Measurements from ENCODE around the gene MAPK8IP3.

The MAPK8IP3 gene

GRCh38 chr16:1770328-1771187 is 64.6 kb downstream of the MAPK8IP3 start:
- Histone ChIP-seq H3K4me3 (peak overlapping the region; percentile 68 to 98 (median 86)), H3K27ac (peak overlapping the region; percentile 64 to 99 (median 94))

DNA sequence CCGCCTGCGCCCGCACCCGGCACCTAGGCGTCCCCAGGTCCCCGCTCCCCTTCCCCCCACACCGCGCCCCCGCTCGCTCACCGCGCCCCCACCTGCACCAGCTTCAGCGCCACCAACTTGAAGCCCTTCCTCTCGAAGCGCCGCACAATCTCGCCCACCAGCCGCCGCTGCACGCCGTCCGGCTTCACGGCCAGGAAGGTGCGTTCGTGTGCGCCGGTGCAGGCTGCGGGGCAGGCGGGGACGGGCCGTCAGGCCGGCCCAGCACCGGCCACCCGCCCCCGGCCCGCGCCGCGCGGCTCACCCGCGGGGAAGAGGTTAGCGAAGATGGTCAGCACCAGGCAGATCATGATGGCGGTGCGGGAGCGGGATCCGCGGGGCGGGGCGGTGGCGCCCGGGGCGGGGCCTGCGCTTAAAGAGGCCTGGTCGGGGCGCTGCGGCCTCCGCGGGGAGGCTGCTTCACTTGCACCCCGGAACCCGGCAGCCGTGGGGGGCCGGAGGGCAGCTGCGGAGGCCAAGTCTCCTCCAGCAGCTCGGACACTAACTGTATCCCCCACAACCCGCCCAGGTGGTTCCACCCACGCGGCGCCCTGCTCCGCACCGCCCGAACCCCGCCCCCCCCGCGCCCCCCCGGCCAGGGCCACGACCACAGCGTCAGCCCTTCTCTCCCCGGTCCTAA is 65.3 kb downstream of the MAPK8IP3 start, which contains the start of gene NME3:
Gene NME3, minus strand, starts transcription at position 356 of the 676 bp plus-strand sequence. Its CDS starts 9 bp downstream, at position 347.
- H3K27ac ChIP-seq: peak within 1 kb of the TSS; percentile 64 to 99 (median 94)

GRCh38 chr16:1771864-1772361 is 65.9 kb downstream of the MAPK8IP3 start:
- H3K4me3 ChIP-seq: peak overlapping the region; percentile 68 to 98 (median 86)
- H3K27ac ChIP-seq: peak overlapping the region in 20 of 21 experiments; percentile 85 to 99 (median 94)

More for the DNA sequence above, 65.3 kb downstream of the MAPK8IP3 start, which contains the start of gene NME3:
- H3K4me3 ChIP-seq: peak within 1 kb of the TSS; percentile 68 to 98 (median 86)

- Histone ChIP-seq H3K27ac (peak within 1 kb of the TSS; percentile 85 to 99 (median 94)), H3K4me3 (peak within 1 kb of the TSS; percentile 68 to 98 (median 86))
These were observed 66.4 kb downstream of the MAPK8IP3 start, which contains the start of gene EME2 for GRCh38 chr16:1772362-1772907. Gene EME2 (plus strand): TSS chr16:1772810. CDS start chr16:1773228, 418 bp downstream.

GRCh38 chr16:1772908-1773702 is 67.1 kb downstream of the MAPK8IP3 start, which contains the start of gene MRPS34:
Gene MRPS34 (minus strand): TSS chr16:1773134. CDS start chr16:1773119, 15 bp downstream.
- peak within 1 kb of the TSS; percentile 85 to 99 (median 94) for H3K27ac ChIP-seq
- H3K4me3 ChIP-seq: peak within 1 kb of the TSS; percentile 68 to 98 (median 86)

- peak overlapping the region; percentile 68 to 98 (median 86) for H3K4me3 ChIP-seq
- peak overlapping the region in 20 of 21 experiments; percentile 85 to 99 (median 94) for H3K27ac ChIP-seq
These were observed 67.9 kb downstream of the MAPK8IP3 start for GRCh38 chr16:1773703-1774447.

GRCh38 chr16:1774448-1774780 is 68.4 kb downstream of the MAPK8IP3 start:
- H3K4me3 ChIP-seq: peak overlapping the region in 5 of 7 experiments; percentile 81 to 98 (median 91)
- peak overlapping the region in 16 of 21 experiments; percentile 87 to 99 (median 95) for H3K27ac ChIP-seq

GRCh38 chr16:1775006-1775845 is 69.2 kb downstream of the MAPK8IP3 start:
- peak overlapping the region in 1 of 21 experiments; percentile 94 for H3K27ac ChIP-seq
- no peak overlapping the region for H3K4me3 ChIP-seq

GRCh38 chr16:1775846-1776671 is 70.1 kb downstream of the MAPK8IP3 start:
- Histone ChIP-seq H3K27ac (no peak overlapping the region), H3K4me3 (no peak overlapping the region)

DNA sequence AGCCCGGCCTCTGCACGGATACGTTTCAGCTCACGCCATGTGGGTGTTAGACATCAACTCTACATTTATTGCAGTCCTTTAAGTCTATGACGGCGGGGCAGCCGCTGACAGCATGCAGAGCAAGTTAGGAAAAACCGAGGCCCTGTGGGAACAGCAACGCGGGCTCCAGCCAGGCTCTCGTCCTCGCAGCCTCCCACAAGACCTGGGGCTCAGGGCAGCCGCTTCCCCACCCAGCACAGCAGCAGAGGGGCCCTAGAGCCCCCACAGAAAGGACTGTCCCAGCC is 70.6 kb downstream of the MAPK8IP3 start:
- H3K27ac ChIP-seq: no peak overlapping the region
- H3K4me3 ChIP-seq: no peak overlapping the region

- Histone ChIP-seq H3K27ac (no peak overlapping the region), H3K4me3 (no peak overlapping the region)
These were observed 71.0 kb downstream of the MAPK8IP3 start for GRCh38 chr16:1776991-1777374.

- Histone ChIP-seq H3K4me3 (no peak overlapping the region), H3K27ac (peak overlapping the region in 1 of 21 experiments; percentile 5)
These were observed 71.6 kb downstream of the MAPK8IP3 start for GRCh38 chr16:1777375-1778199.

DNA sequence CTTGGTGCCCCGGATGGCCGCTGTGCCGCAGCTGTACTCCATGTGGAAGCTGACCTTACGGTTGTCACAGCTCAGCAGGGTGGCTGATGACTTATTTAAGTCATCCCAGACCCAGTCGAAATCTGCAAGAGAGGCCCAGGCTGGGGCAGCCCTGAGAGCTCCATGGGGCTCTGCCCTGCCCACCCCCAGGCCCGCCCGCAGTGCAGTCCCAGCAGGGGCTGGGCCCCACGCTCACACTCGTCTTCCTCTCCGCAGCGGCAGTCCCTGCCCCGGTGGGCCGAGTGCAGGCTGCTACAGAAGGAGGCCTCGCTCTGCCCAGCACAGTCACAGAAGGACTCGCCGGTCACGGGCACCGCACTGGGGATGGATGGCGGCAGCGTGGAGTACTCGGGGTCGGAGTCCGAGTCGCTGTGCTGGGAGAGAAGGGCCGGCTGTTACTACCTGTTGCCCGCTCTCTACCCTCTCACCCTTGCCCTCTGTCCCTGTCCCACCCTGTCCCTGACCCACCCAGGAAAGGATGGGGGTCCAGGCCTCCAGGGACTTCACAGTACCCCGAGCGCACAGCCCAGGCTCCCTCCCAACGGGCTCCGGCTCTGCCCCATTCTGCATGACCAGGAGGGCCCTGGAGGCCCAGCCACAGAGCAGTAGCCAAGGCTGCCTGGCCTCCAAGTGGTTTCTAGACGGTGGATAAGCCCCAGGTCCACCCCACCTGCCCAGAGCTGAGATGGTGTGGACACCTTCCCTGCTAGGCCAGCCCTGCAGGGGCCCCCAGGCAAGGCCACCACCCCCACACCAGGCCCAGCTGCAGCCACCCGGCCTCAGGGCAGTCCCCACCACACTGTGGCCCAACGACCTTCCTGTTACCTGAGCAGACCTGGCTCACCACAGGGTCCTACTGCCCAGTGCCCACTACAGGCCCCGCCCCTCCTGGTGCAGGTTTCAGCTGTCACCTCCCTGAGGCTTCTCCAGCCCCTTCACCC is 72.5 kb downstream of the MAPK8IP3 start:
- H3K4me3 ChIP-seq: no peak overlapping the region
- peak overlapping the region in 3 of 21 experiments; percentile 3 to 21 (median 19) for H3K27ac ChIP-seq

- Histone ChIP-seq H3K27ac (peak overlapping the region in 3 of 21 experiments; percentile 6 to 21 (median 13)), H3K4me3 (no peak overlapping the region)
These were observed 73.3 kb downstream of the MAPK8IP3 start for GRCh38 chr16:1779234-1779701.
